ENCODE data around the gene ALDH16A1. TPM values are rescaled to one million over a fixed set of nuclear protein-coding genes. Genes with fewer than 3 reads are reported as not detected.
"Not testable (repeated sequence)": the region's sequence is repeated elsewhere in the genome, so short reads cannot be mapped to it uniquely, and the experiment has no call there.

The ALDH16A1 gene
- total RNA-seq, 2 donors from 2014 or later: 17.3 to 24.2 TPM

- no peak for DNase-seq (ENCODE audit: low spot score)
- intact Hi-C loops (cut with DNase I): no loop called here
These were observed 16.5 kb upstream of the ALDH16A1 start for GRCh38 chr19:49436381-49437017.

DNA sequence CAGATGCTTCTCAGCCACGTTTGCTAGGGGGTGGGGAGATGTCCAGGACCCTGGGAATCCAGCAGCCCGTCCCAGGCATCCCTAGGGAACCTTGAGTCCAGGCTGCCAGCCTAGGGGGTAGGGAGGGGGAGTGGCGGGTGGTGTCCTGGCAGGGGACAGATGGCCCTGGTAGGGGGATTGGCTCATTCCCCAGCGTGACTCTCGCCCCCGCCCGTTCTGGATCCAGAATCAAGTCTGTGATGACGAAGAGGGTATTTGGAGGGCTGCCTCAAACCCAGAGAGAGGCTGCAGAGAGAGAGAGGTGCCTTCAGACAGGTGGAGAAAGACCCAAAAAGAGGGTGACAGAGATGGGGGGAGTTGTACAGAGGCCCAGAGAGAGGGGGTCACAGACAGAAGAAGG, 15.8 kb upstream of the ALDH16A1 start:
- DNase-seq (ENCODE audit: low spot score): no peak
- intact Hi-C loops (cut with DNase I): no loop called here

- intact Hi-C loops (cut with DNase I): no loop called here
- DNase-seq (ENCODE audit: low spot score): no peak
These were observed 14.8 kb upstream of the ALDH16A1 start for GRCh38 chr19:49438261-49438660.

DNA sequence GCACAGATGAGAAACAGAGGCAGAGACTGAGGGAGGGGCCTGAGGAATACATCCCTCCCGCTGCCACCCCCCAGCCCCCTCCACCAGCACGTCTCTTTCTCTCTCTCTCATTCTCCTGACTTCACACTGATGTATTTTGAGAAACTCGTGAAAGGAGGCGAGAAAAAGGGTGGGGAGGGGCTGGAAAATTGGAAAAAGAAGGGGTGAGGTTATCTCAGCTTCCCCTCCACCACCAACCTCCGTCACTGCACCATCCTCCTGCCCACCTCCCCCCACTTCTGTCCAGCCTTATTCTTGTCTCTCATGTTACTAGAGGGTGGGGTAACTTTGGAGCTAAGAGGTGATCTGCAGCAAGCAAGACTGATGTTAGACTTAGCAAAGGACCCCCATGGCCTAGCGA, 13.2 kb upstream of the ALDH16A1 start:
- intact Hi-C loops (cut with DNase I): loop anchor here (2.0 to 5.0 kb wide), 3 partner anchors 48 to 213 kb away; no protein-coding TSS in a partner anchor

GRCh38 chr19:49440439-49441209, 12.4 kb upstream of the ALDH16A1 start:
- no peak for DNase-seq (ENCODE audit: low spot score)
- intact Hi-C loops (cut with DNase I): loop anchor here (2.0 to 5.0 kb wide), 3 partner anchors 48 to 213 kb away; no protein-coding TSS in a partner anchor

More for the DNA sequence above, 13.2 kb upstream of the ALDH16A1 start:
- no peak for DNase-seq (ENCODE audit: low spot score)

DNA sequence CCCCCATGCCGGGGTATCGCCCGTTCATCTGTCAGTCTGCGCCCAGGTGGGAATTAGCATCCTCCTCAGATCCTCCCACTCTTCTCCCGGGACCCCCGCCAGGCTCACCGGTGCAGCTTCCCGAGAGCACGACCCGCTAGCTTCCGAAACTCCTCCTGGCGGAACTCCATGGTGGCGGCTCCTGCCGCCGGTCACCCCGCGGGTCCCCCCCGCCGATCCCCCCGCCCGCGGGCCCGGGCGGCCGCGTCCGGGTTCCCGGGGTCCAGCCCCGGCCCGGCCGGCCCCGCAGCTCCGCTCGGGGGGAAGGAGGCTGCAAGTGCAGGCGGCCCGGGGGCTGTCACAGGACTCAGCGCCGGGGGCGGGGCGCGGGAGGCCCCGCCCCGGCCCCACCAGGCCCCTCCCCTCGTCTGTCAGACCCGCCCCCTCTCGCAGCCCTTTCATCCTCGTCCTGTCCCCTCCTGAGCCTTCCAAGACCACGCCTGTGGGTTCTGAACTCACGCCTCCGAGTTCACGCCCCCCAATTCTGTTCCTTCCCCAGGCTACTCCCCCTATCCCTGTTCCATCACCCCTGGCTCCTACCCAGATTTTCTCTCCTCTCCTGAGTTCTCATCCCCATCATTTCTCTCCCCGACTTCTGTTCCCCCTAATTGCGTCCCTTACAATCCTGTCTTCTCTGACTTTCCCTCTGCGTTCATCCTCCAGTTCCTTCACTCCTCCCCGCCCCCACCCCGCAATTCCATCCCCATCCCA, 11.6 kb upstream of the ALDH16A1 start, which contains the start of gene SLC17A7:
TSS of gene SLC17A7 (minus strand) at position 318 of the 750 bp plus-strand sequence. CDS start at position 170, 148 bp downstream.
- intact Hi-C loops (cut with DNase I): loop anchor here (2.0 to 5.0 kb wide), 3 partner anchors 49 to 214 kb away; no protein-coding TSS in a partner anchor
- no peak for DNase-seq (ENCODE audit: low spot score)

GRCh38 chr19:49441960-49442350, 11.1 kb upstream of the ALDH16A1 start:
- DNase-seq (ENCODE audit: low spot score): no peak
- intact Hi-C loops (cut with DNase I): loop anchor here (2.0 to 5.0 kb wide), 3 partner anchors 50 to 215 kb away; no protein-coding TSS in a partner anchor

DNA sequence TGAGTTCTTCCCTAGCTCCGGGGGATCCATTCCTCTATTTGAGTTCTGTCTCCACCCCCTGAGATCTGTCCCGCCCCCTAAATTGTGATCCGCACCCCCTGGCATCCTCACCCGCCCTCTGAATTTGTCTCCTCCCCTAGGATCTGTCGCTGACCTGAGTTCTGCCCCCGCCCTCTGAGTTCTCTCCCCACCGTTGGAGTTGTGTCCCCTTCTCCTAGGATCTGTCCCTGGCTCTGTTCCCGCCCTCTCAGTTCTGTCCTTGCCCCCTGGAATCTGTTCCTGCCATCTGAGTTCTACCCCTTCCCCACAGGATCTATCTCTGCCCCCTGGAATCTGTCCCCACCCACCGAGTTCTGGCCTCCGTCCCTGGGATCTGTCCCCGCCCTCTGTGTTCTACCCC, 10.7 kb upstream of the ALDH16A1 start:
- no peak for DNase-seq (ENCODE audit: low spot score)
- intact Hi-C loops (cut with DNase I): loop anchor here in 1 of 2 donors (5.0 kb wide), 2 partner anchors 50 to 215 kb away; no protein-coding TSS in a partner anchor

DNA sequence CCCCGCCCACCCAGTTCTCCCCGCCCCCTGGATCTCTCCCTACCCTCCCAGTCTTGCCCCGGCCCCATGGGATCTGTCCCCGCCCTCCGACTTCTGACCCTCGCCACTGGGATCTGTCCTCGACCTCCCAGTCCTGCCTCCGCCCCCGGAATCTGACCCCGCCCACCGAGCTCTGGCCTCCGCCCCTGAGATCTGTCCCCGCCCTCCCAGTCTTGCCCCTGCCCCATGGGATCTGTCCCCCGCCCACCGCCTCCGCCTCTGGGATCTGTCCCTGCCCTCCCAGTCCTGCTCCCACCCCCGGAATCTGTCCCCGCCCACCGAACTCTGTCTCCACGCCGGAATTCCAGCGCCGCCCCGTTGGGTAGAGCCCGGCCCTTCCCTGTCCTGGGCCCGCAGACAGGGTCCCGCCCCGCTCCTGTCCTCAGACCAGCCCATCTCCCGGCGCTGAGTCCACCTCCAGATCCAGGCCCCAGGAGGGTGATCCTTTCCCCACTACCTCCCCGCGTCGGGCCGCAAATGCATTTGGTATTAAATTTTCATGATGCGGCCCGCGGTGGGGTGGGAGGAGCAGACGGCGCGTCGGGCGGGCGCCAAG, 10.2 kb upstream of the ALDH16A1 start:
- peak; percentile 98 for DNase-seq (ENCODE audit: low spot score)
- intact Hi-C loops (cut with DNase I): loop anchor here in 1 of 2 donors (5.0 kb wide), 2 partner anchors 51 to 216 kb away; no protein-coding TSS in a partner anchor

- intact Hi-C loops (cut with DNase I): loop anchor here in 1 of 2 donors (5.0 kb wide), 2 partner anchors 51 to 216 kb away; no protein-coding TSS in a partner anchor
- peak; percentile 98 for DNase-seq (ENCODE audit: low spot score)
These were observed 9.5 kb upstream of the ALDH16A1 start for GRCh38 chr19:49443366-49444099.

DNA sequence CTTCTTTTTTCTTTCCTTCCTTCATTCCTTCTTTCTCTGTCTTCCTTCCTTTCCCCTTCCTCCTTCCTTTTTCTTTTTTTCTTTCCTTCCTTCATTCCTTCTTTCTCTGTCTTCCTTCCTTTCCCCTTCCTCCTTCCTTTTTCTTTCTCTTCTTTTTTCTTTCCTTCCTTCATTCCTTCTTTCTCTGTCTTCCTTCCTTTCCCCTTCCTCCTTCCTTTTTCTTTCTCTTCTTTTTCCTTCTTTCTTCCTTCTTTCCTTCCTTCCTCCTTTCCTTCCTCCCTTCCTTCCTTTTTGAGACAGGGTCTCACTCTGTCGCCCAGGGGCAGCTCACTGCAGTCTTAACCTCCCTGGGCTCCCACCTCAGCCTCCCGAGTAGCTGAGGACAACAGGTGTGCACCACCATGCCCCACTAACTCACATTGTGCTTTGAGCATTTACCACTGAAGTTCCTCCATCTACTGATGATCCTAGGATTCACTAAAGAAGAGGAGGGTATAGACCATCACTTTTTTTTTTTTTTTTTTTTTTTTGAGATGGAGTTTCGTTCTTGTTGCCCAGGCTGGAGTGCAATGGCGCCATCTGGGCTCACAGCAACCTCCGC, 8.8 kb upstream of the ALDH16A1 start:
- DNase-seq (ENCODE audit: low spot score): not testable (repeated sequence)
- intact Hi-C loops (cut with DNase I): loop anchor here in 1 of 2 donors (5.0 kb wide), 2 partner anchors 52 to 217 kb away; no protein-coding TSS in a partner anchor

GRCh38 chr19:49445997-49446396, 7.0 kb upstream of the ALDH16A1 start:
- intact Hi-C loops (cut with DNase I): no loop called here
- DNase-seq (ENCODE audit: low spot score): no peak

- no peak for DNase-seq (ENCODE audit: low spot score)
- intact Hi-C loops (cut with DNase I): no loop called here
These were observed 5.3 kb upstream of the ALDH16A1 start for GRCh38 chr19:49447485-49448431.

- intact Hi-C loops (cut with DNase I): no loop called here
- DNase-seq (ENCODE audit: low spot score): no peak
These were observed 4.6 kb upstream of the ALDH16A1 start for GRCh38 chr19:49448432-49448786.

DNA sequence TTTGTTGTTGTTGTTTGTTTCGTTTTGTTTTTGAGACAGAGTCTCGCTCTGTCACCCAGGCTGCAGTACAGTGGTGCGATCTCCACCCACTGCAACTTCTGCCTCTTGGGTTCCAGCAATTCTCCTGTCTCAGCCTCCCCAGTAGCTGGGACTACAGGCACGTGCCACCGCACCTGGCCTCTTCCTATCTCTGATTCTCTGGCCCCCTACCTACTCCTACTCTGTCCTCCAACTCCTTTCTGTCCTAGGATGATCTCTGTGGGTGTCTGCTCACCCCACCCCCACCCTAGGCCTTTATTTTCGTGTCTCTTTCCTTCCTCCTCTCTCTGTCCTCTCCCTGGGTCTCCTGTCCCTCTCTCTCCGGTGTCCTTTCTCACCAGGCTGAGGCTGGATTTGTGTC, 2.6 kb upstream of the ALDH16A1 start:
- no peak for DNase-seq (ENCODE audit: low spot score)
- intact Hi-C loops (cut with DNase I): loop anchor here in 1 of 2 donors (5.0 kb wide), 1 partner anchor 683 kb away; no protein-coding TSS in a partner anchor

GRCh38 chr19:49451430-49452181, 1.4 kb upstream of the ALDH16A1 start, which contains the start of gene PIH1D1:
PIH1D1 (minus strand) TSS chr19:49451814; CDS start chr19:49451574, 240 bp downstream.
- intact Hi-C loops (cut with DNase I): loop anchor here in 1 of 2 donors (5.0 kb wide), 1 partner anchor 684 kb away; no protein-coding TSS in a partner anchor
- peak; percentile 98 for DNase-seq (ENCODE audit: low spot score)
